Liver (tissue), 3 donors: ENCODE results near the gene GUCY1A1.

ENCODE experiments used
- GABPA ChIP-seq, 2 donors: IDR thresholded peaks in 1 of 2; conservative IDR thresholded peaks in 1 of 2; 2 replicates each; pipeline ENCODE4 v1.6.1; 2016; ENCODE audit warnings: antibody characterized with exemption in 2 of 2, mild to moderate bottlenecking in 1 of 2, moderate library complexity in 1 of 2
- TAF1 ChIP-seq: conservative IDR thresholded peaks from 2 replicates; pipeline ENCODE4 v1.6.1; 2016; ENCODE audit warnings: antibody characterized with exemption, mild to moderate bottlenecking
- TF ChIP-seq, protein P1 (sequence below): fragments of 150-350 bp; IDR thresholded peaks from 2 replicates; pipeline ENCODE4 v1.5.1; 2017; ENCODE audit warnings: improper control_type of control experiment, low read depth, low read length; ENCODE audit not compliant: missing input control
- TF ChIP-seq, protein P2 (sequence below): IDR thresholded peaks from 2 replicates; pipeline ENCODE4 v1.6.1; 2016; ENCODE audit warnings: antibody characterized with exemption
- donor health status: healthy.
- donor health status: healthy.

DNA sequence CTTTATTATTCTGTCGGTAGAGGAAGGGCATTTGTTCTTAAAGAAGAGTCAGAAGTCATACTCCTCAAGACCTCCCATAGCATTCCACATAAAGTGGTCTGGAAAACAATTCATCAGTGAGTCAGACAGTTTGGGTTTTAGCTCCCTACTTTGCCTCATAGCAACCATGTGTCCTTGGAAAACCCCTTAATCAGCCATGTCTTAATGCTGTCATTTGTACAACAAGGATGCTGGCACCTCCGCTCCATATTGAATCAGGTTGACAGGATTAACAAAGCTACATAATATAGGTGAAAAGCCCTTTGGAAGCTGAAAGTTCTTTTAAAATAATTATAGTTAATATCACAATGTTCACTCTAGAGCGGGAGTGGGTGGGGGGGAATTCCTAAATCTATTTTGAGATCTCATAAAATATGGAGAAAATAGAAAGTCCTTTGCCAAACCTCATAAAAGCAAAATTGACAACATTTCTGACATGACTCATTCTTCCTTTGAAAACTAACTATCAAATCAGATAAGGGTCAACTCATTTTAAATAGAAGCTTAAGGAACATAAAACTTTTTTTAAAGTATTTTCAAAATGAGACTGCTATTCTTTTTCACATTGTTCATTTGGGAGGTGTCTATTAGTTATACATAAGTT is 37.3 kb upstream of the GUCY1A1 start:
- TF ChIP-seq TAF1 (no peak), GABPA (IDR thresholded peaks at IDR 0.05 in 1 of 2, conservative IDR thresholded peaks at IDR 0.05 in 1 of 2) (no peak)
- TF ChIP-seq, protein P1, sequence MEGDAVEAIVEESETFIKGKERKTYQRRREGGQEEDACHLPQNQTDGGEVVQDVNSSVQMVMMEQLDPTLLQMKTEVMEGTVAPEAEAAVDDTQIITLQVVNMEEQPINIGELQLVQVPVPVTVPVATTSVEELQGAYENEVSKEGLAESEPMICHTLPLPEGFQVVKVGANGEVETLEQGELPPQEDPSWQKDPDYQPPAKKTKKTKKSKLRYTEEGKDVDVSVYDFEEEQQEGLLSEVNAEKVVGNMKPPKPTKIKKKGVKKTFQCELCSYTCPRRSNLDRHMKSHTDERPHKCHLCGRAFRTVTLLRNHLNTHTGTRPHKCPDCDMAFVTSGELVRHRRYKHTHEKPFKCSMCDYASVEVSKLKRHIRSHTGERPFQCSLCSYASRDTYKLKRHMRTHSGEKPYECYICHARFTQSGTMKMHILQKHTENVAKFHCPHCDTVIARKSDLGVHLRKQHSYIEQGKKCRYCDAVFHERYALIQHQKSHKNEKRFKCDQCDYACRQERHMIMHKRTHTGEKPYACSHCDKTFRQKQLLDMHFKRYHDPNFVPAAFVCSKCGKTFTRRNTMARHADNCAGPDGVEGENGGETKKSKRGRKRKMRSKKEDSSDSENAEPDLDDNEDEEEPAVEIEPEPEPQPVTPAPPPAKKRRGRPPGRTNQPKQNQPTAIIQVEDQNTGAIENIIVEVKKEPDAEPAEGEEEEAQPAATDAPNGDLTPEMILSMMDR, result no peak
- TF ChIP-seq, protein P2, sequence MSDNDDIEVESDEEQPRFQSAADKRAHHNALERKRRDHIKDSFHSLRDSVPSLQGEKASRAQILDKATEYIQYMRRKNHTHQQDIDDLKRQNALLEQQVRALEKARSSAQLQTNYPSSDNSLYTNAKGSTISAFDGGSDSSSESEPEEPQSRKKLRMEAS, result no peak
